NOMO-1 (cell line): Measurements from ENCODE around the gene RASSF4.

Experiments used
- DNase-seq, 2 experiments: peaks; one replicate each; lab custom pipeline; 2025; ENCODE audit not compliant: unreplicated experiment in 2 of 2; lab: John Stamatoyannopoulos, UW

RASSF4 gene

DNA sequence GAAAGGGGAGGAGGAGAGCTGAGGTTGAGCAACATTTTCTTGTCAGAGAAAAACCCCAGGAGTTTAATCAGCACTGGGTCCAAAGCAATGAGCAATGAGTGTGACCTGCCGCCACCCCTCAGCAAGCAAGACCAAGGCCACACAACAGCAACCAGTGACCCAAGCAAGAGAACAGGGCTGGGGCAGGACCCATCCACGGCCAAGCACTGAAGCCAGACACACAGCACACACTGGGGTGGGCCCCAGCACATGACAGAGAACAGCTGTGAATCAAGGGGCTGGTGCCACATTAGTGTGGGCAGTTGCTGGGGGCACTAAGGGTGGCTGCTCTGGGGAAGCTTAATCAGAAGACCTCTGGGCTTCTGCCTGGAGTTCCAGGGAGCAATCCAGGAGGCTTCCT, 32.2 kb upstream of the RASSF4 start:
- peak; percentile 7 to 31 for DNase-seq

DNA sequence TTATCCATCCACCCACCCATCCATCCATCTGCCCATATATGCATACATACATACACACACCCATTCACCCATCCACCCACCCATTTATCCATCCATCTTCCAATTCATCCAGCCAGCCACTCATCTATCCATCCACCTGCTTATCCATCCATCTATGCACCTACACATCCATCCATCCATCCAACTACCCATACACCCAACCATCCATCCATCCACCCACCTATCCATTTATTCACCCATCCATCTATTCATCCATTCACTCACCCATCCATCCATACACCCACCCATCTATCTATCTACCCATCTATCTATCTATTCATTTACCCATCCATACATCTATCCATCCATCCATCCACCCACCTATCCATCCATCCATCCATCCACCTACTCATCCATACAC, 31.1 kb upstream of the RASSF4 start:
- DNase-seq: no peak

- DNase-seq: no peak
Measured at GRCh38 chr10:44929356-44930255, 30.0 kb upstream of the RASSF4 start.

GRCh38 chr10:44930904-44931620, 28.5 kb upstream of the RASSF4 start:
- no peak for DNase-seq

GRCh38 chr10:44931621-44932516, 27.7 kb upstream of the RASSF4 start:
- DNase-seq: no peak

- DNase-seq: peak; percentile 69 to 82
Measured at GRCh38 chr10:44932517-44933450, 26.8 kb upstream of the RASSF4 start.

- DNase-seq: no peak
Measured at GRCh38 chr10:44933451-44934321, 25.9 kb upstream of the RASSF4 start.

GRCh38 chr10:44934416-44935200, 25.0 kb upstream of the RASSF4 start:
- DNase-seq: no peak

- no peak for DNase-seq
Measured at GRCh38 chr10:44935201-44935965, 24.2 kb upstream of the RASSF4 start.

DNA sequence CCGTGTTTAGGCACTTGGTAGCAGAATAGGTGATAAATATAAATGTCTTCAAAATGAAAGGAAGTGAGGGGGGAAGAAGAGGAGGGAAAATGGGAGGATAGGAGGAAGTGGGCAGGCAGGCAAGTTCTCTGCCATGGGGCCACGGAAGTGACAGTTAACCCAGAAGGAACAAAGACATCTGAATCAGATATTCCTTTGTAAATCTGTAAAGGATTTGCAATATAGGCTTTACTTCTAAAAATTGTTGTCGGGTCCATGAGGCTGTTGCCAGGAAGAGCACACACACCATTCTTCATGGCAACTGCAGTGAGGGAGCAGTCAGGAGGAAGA, 23.7 kb upstream of the RASSF4 start:
- peak; percentile 16 to 25 for DNase-seq

GRCh38 chr10:44936314-44936975, 23.2 kb upstream of the RASSF4 start:
- no peak for DNase-seq

GRCh38 chr10:44937196-44938005, 22.2 kb upstream of the RASSF4 start:
- DNase-seq: no peak

GRCh38 chr10:44938956-44939355, 20.6 kb upstream of the RASSF4 start:
- DNase-seq: no peak

DNA sequence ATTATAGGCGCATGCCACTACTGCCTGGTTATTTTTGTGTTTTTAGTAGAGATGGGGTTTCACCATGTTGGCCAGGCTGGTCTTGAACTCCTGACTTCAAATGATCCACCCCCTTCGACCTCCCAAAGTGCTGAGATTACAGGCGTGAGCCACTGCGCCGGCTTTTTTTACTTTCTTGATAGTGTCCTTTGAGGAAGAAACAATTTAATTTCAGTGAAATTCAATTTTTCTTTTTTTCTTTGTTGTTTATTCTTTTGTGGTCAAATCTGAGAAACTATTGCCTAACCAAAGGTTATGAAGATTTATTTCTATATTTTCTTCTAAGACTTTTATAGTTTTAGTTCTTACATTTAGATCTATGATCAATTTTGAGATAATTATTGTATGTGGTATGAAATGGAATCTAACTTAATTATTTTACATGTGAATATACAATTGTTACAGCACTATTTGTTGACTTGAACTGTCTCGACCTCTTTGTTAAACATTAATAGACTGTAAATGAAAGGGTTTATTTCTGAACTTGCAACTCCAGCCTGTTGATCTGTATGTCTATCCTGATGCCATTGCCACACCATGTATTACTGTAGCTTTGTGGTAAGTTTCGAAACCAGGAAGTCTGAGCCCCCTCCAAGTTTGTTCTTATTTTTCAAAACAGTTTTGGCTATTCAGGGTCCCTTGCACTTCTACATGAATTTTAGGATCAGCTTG, 19.8 kb upstream of the RASSF4 start:
- DNase-seq: peak; percentile 72 to 86

- peak in 1 of 2 experiments; percentile 9 for DNase-seq
Measured at GRCh38 chr10:44944354-44944753, 15.2 kb upstream of the RASSF4 start.

- DNase-seq: peak; percentile 30 to 59
Measured at GRCh38 chr10:44946205-44946604, 13.4 kb upstream of the RASSF4 start.
